ENCODE measurements around the gene ZGPAT. TPM values are rescaled to one million over a fixed set of nuclear protein-coding genes. Genes with fewer than 3 reads are reported as not detected.
"Not testable (repeated sequence)": the region's sequence is repeated elsewhere in the genome, so short reads cannot be mapped to it uniquely, and the experiment has no call there.

Gene ZGPAT
- total RNA-seq, 2 experiments from 2014 or later = 41.6 to 42.8 TPM

- H3K27ac Mint-ChIP-seq, H3K27me3 Mint-ChIP-seq, H3K4me3 Mint-ChIP-seq, CTCF ChIA-PET, H3K9me3 Mint-ChIP-seq, DNase-seq: not testable (repeated sequence)
- H3K4me1 Mint-ChIP-seq = peaks cover 34% of the 10 kb centered on the region
- POLR2A ChIA-PET = interaction anchor here (1.6 to 3.8 kb wide), 4 partner anchors 7 to 22 kb away, joined by 4 to 29 read pairs (median 8); partner anchors contain the start of genes ARFRP1, LIME1, SLC2A4RG and ZGPAT
- peaks cover 52% of the 10 kb centered on the region for H3K36me3 Mint-ChIP-seq (ENCODE audit: low read depth)
These were observed 22.4 kb downstream of the ZGPAT start for GRCh38 chr20:63730189-63730733.

- ChIA-PET POLR2A (interaction anchor here (1.9 kb wide), 1 partner anchor 23 kb away, joined by 8 read pairs; the partner anchor contains the start of genes ARFRP1 and ZGPAT), CTCF (interaction anchor here (0.7 kb wide), 1 partner anchor 25 kb away, joined by 3 read pairs; no protein-coding TSS in a partner anchor)
- no peak overlapping the region for H3K4me3 Mint-ChIP-seq
- DNase-seq = no peak
- H3K4me1 Mint-ChIP-seq = peaks cover 43% of the 10 kb centered on the region
- H3K36me3 Mint-ChIP-seq (ENCODE audit: low read depth) = peaks cover 53% of the 10 kb centered on the region
- H3K27ac Mint-ChIP-seq = no peak overlapping the region
- H3K27me3 Mint-ChIP-seq = no peaks in the 10 kb centered on the region
- peaks cover 3% of the 10 kb centered on the region for H3K9me3 Mint-ChIP-seq
These were observed 23.6 kb downstream of the ZGPAT start for GRCh38 chr20:63731410-63731809.

GRCh38 chr20:63732118-63733095 is 24.6 kb downstream of the ZGPAT start:
- Mint-ChIP-seq H3K4me1 (peaks cover 40% of the 10 kb centered on the region), H3K27ac (no peak overlapping the region), H3K27me3 (no peaks in the 10 kb centered on the region), H3K9me3 (no peaks in the 10 kb centered on the region), H3K4me3 (no peak overlapping the region), H3K36me3 (ENCODE audit: low read depth) (peaks cover 50% of the 10 kb centered on the region)
- CTCF ChIA-PET = no interaction called here
- no peak for DNase-seq
- POLR2A ChIA-PET = interaction anchor here (7.3 kb wide), 1 partner anchor 27 kb away, joined by 120 read pairs; the partner anchor contains the start of genes ARFRP1 and ZGPAT

- no peak for DNase-seq
- Mint-ChIP-seq H3K4me3 (no peak overlapping the region), H3K27ac (no peak overlapping the region), H3K4me1 (peaks cover 34% of the 10 kb centered on the region), H3K27me3 (no peaks in the 10 kb centered on the region), H3K36me3 (ENCODE audit: low read depth) (peaks cover 47% of the 10 kb centered on the region), H3K9me3 (no peaks in the 10 kb centered on the region)
- ChIA-PET CTCF (no interaction called here), POLR2A (interaction anchor here (7.3 kb wide), 1 partner anchor 28 kb away, joined by 120 read pairs; the partner anchor contains the start of genes ARFRP1 and ZGPAT)
These were observed 25.3 kb downstream of the ZGPAT start for GRCh38 chr20:63733117-63733516.

- Mint-ChIP-seq H3K36me3 (ENCODE audit: low read depth) (peaks cover 42% of the 10 kb centered on the region), H3K9me3 (no peaks in the 10 kb centered on the region), H3K4me3 (no peak overlapping the region), H3K27ac (peak overlapping the region; percentile 64), H3K4me1 (peaks cover 28% of the 10 kb centered on the region), H3K27me3 (no peaks in the 10 kb centered on the region)
- CTCF ChIA-PET = no interaction called here
- POLR2A ChIA-PET = interaction anchor here (7.3 kb wide), 1 partner anchor 28 kb away, joined by 120 read pairs; the partner anchor contains the start of genes ARFRP1 and ZGPAT
- no peak for DNase-seq
These were observed 25.8 kb downstream of the ZGPAT start for GRCh38 chr20:63733579-63734081.

GRCh38 chr20:63734111-63734945 is 26.5 kb downstream of the ZGPAT start:
- CTCF ChIA-PET = interaction anchor here (0.6 to 0.7 kb wide), 2 partner anchors 26 to 50 kb away, joined by 3 read pairs; partner anchors contain the start of genes ARFRP1 and ZGPAT
- H3K27me3 Mint-ChIP-seq = no peaks in the 10 kb centered on the region
- H3K27ac Mint-ChIP-seq = peak overlapping the region; percentile 64
- POLR2A ChIA-PET = interaction anchor here (7.3 kb wide), 1 partner anchor 29 kb away, joined by 120 read pairs; the partner anchor contains the start of genes ARFRP1 and ZGPAT
- H3K4me1 Mint-ChIP-seq = peaks cover 27% of the 10 kb centered on the region
- H3K36me3 Mint-ChIP-seq (ENCODE audit: low read depth) = peaks cover 38% of the 10 kb centered on the region
- no peak overlapping the region for H3K4me3 Mint-ChIP-seq
- H3K9me3 Mint-ChIP-seq = no peaks in the 10 kb centered on the region
- DNase-seq = no peak

- POLR2A ChIA-PET = interaction anchor here (0.7 to 7.3 kb wide), 15 partner anchors 6 to 307 kb away, joined by 3 to 120 read pairs (median 6); partner anchors contain the start of genes ARFRP1, PRPF6, RTEL1 and SAMD10
- Mint-ChIP-seq H3K4me1 (peaks cover 27% of the 10 kb centered on the region), H3K9me3 (no peaks in the 10 kb centered on the region), H3K27me3 (no peaks in the 10 kb centered on the region), H3K27ac (peak overlapping the region; percentile 95), H3K36me3 (ENCODE audit: low read depth) (peaks cover 31% of the 10 kb centered on the region), H3K4me3 (peak overlapping the region; percentile 86)
- DNase-seq = no peak
- CTCF ChIA-PET = interaction anchor here (0.6 to 3.1 kb wide), 7 partner anchors 10 to 77 kb away, joined by 3 to 35 read pairs (median 4); partner anchors contain the start of genes ARFRP1, RTEL1 and ZGPAT
These were observed 27.4 kb downstream of the ZGPAT start for GRCh38 chr20:63734946-63735858.

- ChIA-PET POLR2A (interaction anchor here (0.7 to 7.3 kb wide), 26 partner anchors 7 to 341 kb away, joined by 3 to 120 read pairs (median 5); partner anchors contain the start of genes ARFRP1, GMEB2, PPDPF and PRPF6), CTCF (interaction anchor here (0.7 to 3.1 kb wide), 10 partner anchors 11 to 240 kb away, joined by 3 to 35 read pairs (median 4); partner anchors contain the start of genes ARFRP1, PTK6, RTEL1 and ZGPAT)
- peaks cover 27% of the 10 kb centered on the region for H3K4me1 Mint-ChIP-seq
- H3K4me3 Mint-ChIP-seq = peak within 1 kb of the TSS; percentile 86
- H3K27ac Mint-ChIP-seq = peak within 1 kb of the TSS; percentile 95
- peak; percentile 87 for DNase-seq
- no peaks in the 10 kb centered on the region for H3K27me3 Mint-ChIP-seq
- H3K9me3 Mint-ChIP-seq = no peaks in the 10 kb centered on the region
- H3K36me3 Mint-ChIP-seq (ENCODE audit: low read depth) = peaks cover 29% of the 10 kb centered on the region
These were observed 28.2 kb downstream of the ZGPAT start, which contains the start of gene LIME1 for GRCh38 chr20:63735859-63736718. Gene LIME1 (plus strand): TSS chr20:63736664. CDS start chr20:63737550, 886 bp downstream.

- Mint-ChIP-seq H3K27ac (peak overlapping the region; percentile 95), H3K9me3 (no peaks in the 10 kb centered on the region), H3K4me1 (peaks cover 27% of the 10 kb centered on the region), H3K27me3 (no peaks in the 10 kb centered on the region), H3K4me3 (peak overlapping the region; percentile 86), H3K36me3 (ENCODE audit: low read depth) (peaks cover 32% of the 10 kb centered on the region)
- ChIA-PET CTCF (interaction anchor here (1.0 to 3.1 kb wide), 9 partner anchors 13 to 241 kb away, joined by 3 to 35 read pairs (median 5); partner anchors contain the start of genes ARFRP1, PTK6, RTEL1 and ZGPAT), POLR2A (interaction anchor here (0.5 to 7.3 kb wide), 25 partner anchors 8 to 1356 kb away, joined by 3 to 120 read pairs (median 5); partner anchors contain the start of genes ARFRP1, GMEB2, PPDPF and PTK6)
- DNase-seq = peak; percentile 75
These were observed 29.3 kb downstream of the ZGPAT start for GRCh38 chr20:63736893-63737694.

GRCh38 chr20:63737695-63737944 is 29.8 kb downstream of the ZGPAT start:
- Mint-ChIP-seq H3K9me3 (no peaks in the 10 kb centered on the region), H3K4me3 (peak overlapping the region; percentile 86), H3K27ac (peak overlapping the region; percentile 10), H3K36me3 (ENCODE audit: low read depth) (peaks cover 32% of the 10 kb centered on the region), H3K27me3 (no peaks in the 10 kb centered on the region), H3K4me1 (peaks cover 27% of the 10 kb centered on the region)
- ChIA-PET POLR2A (interaction anchor here (0.5 to 7.3 kb wide), 9 partner anchors 9 to 1357 kb away, joined by 3 to 120 read pairs (median 5); partner anchors contain the start of genes ARFRP1, TPD52L2 and ZGPAT), CTCF (interaction anchor here (1.6 to 3.1 kb wide), 2 partner anchors 30 to 200 kb away, joined by 4 to 35 read pairs; partner anchors contain the start of genes ARFRP1 and ZGPAT)
- no peak for DNase-seq
